RWPE1 (cell line): ENCODE data around the gene KLHL42.
A peak's percentile ranks its signal among the peaks of the same experiment; 100 is the strongest.
"Not testable (repeated sequence)": the region's sequence is repeated elsewhere in the genome, so short reads cannot be mapped to it uniquely, and the experiment has no call there.

Experiments used
- CTCF ChIA-PET: fragments of 350-600 bp; sonication (Branson Sonifier 250); formaldehyde crosslinking; extraction: SDS; loops from one replicate; lab custom pipeline; 2021; lab: Yijun Ruan, JAX
- POLR2A ChIA-PET: fragments of 400-600 bp; formaldehyde crosslinking; extraction: SDS; loops from one replicate; lab custom pipeline; 2020; ENCODE audit warnings: antibody characterized with exemption; ENCODE audit not compliant: low non-redundant PET; lab: Yijun Ruan, JAX
- DNase-seq: peaks from one replicate; pipeline ENCODE4 v3.0.0; 2012; ENCODE audit warnings: low spot score
- H3K27ac ChIP-seq: fragments of 450-650 bp; 2 replicates; pipeline ENCODE4 v1.5.1; 2017
- TF ChIP-seq, protein P1 (sequence below): fragments of 450-650 bp; conservative IDR thresholded peaks from 2 replicates; pipeline ENCODE4 v1.5.1; 2017; ENCODE audit warnings: low read depth, mild to moderate bottlenecking

Gene KLHL42, protein sequence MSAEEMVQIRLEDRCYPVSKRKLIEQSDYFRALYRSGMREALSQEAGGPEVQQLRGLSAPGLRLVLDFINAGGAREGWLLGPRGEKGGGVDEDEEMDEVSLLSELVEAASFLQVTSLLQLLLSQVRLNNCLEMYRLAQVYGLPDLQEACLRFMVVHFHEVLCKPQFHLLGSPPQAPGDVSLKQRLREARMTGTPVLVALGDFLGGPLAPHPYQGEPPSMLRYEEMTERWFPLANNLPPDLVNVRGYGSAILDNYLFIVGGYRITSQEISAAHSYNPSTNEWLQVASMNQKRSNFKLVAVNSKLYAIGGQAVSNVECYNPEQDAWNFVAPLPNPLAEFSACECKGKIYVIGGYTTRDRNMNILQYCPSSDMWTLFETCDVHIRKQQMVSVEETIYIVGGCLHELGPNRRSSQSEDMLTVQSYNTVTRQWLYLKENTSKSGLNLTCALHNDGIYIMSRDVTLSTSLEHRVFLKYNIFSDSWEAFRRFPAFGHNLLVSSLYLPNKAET

DNA sequence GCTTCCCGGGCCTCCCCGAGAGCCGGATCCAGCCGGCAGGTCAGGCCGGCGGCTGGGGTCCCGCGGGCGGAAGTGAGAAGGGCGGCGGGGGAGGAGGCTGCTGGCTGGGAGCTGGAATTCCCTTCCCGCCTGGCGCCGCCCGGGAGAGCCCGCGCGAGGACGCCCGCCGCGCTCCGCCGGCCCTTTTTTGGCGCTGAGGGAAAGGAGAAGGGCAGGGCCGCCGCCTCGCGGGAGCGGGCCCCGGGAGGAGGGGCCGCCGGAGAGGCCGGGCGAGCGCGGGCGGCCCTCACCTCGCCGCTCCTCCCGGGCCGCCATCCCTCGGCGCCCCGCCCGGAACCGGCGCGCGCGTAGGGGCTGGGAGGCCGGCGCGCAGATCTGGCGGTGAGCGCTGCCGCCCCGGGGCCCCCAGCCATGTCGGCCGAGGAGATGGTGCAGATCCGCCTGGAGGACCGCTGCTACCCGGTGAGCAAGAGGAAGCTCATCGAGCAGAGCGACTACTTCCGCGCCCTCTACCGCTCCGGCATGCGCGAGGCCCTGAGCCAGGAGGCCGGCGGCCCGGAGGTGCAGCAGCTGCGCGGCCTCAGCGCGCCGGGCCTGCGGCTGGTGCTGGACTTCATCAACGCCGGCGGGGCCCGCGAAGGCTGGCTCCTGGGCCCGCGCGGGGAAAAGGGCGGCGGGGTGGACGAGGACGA, at the start of gene KLHL42, which contains the start of gene MANSC4:
Gene KLHL42 (plus strand): TSS at position 314 of the 692 bp plus-strand sequence. CDS start 98 bp downstream, at position 412.
Gene MANSC4 (minus strand): TSS at position 317 of the 692 bp plus-strand sequence. CDS start 8,960 bp downstream, outside the sequence.
- H3K27ac ChIP-seq, result peak within 1 kb of the TSS; percentile 77
- TF ChIP-seq, protein P1, sequence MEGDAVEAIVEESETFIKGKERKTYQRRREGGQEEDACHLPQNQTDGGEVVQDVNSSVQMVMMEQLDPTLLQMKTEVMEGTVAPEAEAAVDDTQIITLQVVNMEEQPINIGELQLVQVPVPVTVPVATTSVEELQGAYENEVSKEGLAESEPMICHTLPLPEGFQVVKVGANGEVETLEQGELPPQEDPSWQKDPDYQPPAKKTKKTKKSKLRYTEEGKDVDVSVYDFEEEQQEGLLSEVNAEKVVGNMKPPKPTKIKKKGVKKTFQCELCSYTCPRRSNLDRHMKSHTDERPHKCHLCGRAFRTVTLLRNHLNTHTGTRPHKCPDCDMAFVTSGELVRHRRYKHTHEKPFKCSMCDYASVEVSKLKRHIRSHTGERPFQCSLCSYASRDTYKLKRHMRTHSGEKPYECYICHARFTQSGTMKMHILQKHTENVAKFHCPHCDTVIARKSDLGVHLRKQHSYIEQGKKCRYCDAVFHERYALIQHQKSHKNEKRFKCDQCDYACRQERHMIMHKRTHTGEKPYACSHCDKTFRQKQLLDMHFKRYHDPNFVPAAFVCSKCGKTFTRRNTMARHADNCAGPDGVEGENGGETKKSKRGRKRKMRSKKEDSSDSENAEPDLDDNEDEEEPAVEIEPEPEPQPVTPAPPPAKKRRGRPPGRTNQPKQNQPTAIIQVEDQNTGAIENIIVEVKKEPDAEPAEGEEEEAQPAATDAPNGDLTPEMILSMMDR, result no peak
- DNase-seq, result peak; percentile 45
- CTCF ChIA-PET, result interaction anchor here (0.9 to 1.1 kb wide), 2 partner anchors 47 to 419 kb away, joined by 3 to 4 read pairs; no protein-coding TSS in a partner anchor
- POLR2A ChIA-PET, result no interaction called here

DNA sequence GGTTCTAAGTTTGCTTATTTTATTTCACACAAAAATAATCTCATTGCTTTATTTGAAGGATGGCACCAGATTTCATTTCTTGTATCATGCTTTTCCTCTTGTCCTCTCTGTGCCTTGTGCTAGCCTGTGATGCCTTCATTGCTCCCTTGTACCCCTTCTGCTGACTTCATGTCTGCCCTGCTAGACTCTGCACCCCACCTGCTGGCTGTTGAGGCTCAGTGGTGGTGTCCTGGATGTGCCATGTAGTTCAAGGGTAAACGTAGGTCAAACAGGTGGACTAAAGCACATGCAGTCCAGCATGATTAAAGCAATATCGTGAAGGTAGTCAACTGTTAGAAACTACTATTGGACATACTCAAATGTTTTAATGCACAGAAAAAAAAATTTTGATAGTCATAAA, 47.8 kb upstream of the KLHL42 start:
- CTCF ChIA-PET, result interaction anchor here (0.5 to 0.7 kb wide), 7 partner anchors 35 to 1537 kb away, joined by 3 to 5 read pairs (median 3); no protein-coding TSS in a partner anchor

DNA sequence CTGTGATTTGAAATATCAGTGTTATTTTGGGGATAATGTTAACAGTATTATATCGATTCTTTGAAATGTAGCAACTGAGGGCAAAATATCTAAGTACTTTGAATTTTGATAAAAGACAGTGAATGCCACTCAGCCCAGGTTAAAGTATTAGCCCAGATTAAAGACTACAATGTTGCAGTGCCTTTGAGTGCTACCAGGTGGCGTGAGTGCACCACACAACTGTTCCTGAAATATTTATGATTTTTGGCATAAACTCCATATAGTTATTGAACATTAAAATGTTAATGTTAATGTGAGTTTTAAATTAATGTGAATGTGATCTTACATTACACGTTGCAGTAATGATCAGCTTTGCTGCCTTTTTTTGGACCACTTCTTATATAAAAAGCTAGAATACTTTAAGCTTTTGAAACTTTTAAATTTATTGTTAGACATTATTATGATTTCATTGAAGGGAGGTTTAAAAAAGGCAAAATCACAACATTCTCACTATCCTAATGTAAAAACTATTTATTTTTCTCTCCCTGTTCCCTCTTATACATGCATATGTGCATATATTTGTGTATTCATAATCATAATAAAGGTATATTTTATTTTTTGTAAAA, 46.9 kb upstream of the KLHL42 start:
- ChIA-PET CTCF (interaction anchor here (0.5 to 1.0 kb wide), 14 partner anchors 10 to 1152 kb away, joined by 3 to 6 read pairs (median 4); partner anchors contain the start of genes KLHL42 and MANSC4), POLR2A (no interaction called here)
- TF ChIP-seq, protein P1, result peak; percentile 66
- no peak overlapping the region for H3K27ac ChIP-seq
- peak; percentile 42 for DNase-seq

More for the DNA sequence above, 47.8 kb upstream of the KLHL42 start:
- TF ChIP-seq, protein P1, result no peak
- POLR2A ChIA-PET, result no interaction called here
- no peak for DNase-seq
- no peak overlapping the region for H3K27ac ChIP-seq

DNA sequence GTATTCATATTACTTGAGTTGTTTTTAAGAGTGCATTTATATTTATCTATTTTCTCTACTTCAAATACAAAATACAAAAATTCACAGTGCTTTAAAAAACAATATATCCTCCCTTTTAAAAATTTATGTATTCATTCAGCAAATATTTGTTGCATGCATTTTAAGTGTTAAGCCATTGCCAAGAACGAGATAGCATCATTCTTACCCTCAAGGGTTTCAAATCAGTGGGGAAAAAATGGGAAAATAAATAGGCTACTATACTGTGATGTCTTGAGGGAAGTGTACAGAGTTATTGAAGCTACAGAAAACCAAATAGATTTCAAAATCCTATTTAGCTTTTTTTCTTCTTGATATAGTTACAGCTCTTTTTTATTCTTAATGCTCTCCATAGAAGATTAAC, 46.2 kb upstream of the KLHL42 start:
- DNase-seq, result no peak
- no peak overlapping the region for H3K27ac ChIP-seq
- TF ChIP-seq, protein P1, result no peak
- POLR2A ChIA-PET, result interaction anchor here (0.6 kb wide), 1 partner anchor 18 kb away, joined by 3 read pairs; no protein-coding TSS in a partner anchor
- CTCF ChIA-PET, result interaction anchor here (0.5 to 1.0 kb wide), 11 partner anchors 11 to 1340 kb away, joined by 3 to 6 read pairs (median 4); partner anchors contain the start of genes KLHL42 and MANSC4

DNA sequence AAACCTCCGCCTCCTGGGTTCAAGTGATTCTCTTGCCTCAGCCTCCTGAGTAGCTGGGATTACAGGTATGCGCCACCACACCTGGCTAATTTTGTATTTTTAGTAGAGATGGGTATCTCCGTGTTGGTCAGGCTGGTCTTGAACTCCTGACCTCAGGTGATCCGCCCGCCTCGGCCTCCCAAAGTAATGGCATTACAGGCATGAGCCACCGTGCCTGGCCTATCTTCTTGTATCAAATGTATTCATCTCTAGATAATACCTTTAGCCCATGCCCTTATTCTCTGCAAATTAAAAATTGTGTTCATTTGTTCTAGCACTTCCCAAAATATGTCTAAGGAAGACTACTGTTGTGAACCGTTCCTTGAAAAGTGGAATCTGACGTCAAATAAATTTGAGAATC, 45.7 kb upstream of the KLHL42 start:
- not testable (repeated sequence) for DNase-seq, H3K27ac ChIP-seq
- ChIA-PET CTCF (interaction anchor here (0.6 to 1.0 kb wide), 5 partner anchors 17 to 1339 kb away, joined by 3 to 5 read pairs (median 3); no protein-coding TSS in a partner anchor), POLR2A (interaction anchor here (0.6 kb wide), 1 partner anchor 19 kb away, joined by 3 read pairs; no protein-coding TSS in a partner anchor)

DNA sequence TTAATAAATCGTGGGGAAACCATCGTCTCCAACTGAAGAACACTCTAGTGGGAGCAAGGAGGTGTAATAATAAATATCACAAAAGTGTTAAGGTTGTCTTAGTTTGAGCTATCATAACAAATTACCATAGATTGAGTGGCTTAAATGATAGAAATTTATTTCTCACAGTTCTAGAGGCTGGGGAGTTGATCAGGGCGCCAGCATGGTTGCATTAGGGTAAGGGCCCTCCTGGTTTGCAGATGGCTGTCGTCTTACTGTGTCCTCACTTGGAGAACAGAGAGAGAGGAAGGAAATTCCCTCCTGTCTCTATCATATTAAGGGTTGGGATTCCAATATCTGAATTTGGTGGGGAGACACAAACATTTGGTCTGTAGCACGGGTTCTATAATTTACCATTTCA, 36.4 kb upstream of the KLHL42 start:
- H3K27ac ChIP-seq, result no peak overlapping the region
- ChIA-PET CTCF (no interaction called here), POLR2A (no interaction called here)
- DNase-seq, result no peak
- TF ChIP-seq, protein P1, result no peak

DNA sequence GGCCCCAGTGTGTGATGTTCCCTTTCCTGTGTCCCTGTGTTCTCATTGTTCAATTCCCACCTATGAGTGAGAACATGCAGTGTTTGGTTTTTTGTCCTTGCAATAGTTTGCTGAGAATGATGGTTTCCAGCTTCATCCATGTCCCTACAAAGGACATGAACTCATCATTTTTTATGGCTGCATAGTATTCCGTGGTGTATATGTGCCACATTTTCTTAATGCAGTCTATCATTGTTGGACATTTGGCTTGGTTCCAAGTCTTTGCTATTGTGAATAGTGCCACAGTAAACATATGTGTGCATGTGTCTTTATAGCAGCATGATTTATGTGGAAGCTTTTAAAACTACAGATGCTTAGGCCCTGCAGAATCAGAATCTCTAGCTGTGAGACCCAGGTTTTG, 34.3 kb upstream of the KLHL42 start:
- CTCF ChIA-PET, result interaction anchor here (0.6 to 0.7 kb wide), 2 partner anchors 18 to 531 kb away, joined by 3 to 5 read pairs; no protein-coding TSS in a partner anchor
- H3K27ac ChIP-seq, POLR2A ChIA-PET, DNase-seq: not testable (repeated sequence)
